GM23248 (cell line): Measurements from ENCODE around the gene POU3F3. TPM values are rescaled to one million over a fixed set of nuclear protein-coding genes. Genes with fewer than 3 reads are reported as not detected.

Experiments used
- DNase-seq: peaks from one replicate; pipeline ENCODE4 v3.0.0-alpha.2; 2015
- H2AFZ ChIP-seq: fragments of 200-600 bp; sonication (generic); 2 replicates; pipeline ENCODE4 v1.6.1; 2016; ENCODE audit warnings: antibody characterized with exemption
- H3F3A ChIP-seq: fragments of 200-600 bp; sonication (generic); 2 replicates; pipeline ENCODE4 v1.6.1; 2016; ENCODE audit warnings: mild to moderate bottlenecking, antibody characterized with exemption, mixed run types; ENCODE audit not compliant: insufficient read depth
- H3K27ac ChIP-seq: fragments of 200-600 bp; sonication (generic); 2 replicates; pipeline ENCODE4 v1.5.1; 2016; ENCODE audit warnings: mild to moderate bottlenecking
- H3K27me3 ChIP-seq: fragments of 200-600 bp; sonication (generic); replicated peaks from 2 replicates; pipeline ENCODE4 v1.6.1; 2016; ENCODE audit warnings: mild to moderate bottlenecking; ENCODE audit not compliant: insufficient read depth
- H3K36me3 ChIP-seq: fragments of 200-600 bp; sonication (generic); 2 replicates; pipeline ENCODE4 v1.6.1; 2016; ENCODE audit warnings: low read depth, mild to moderate bottlenecking
- H3K4me1 ChIP-seq: fragments of 200-600 bp; sonication (generic); 2 replicates; pipeline ENCODE4 v1.6.1; 2016; ENCODE audit warnings: mild to moderate bottlenecking; ENCODE audit not compliant: insufficient read depth
- H3K4me2 ChIP-seq: fragments of 200-600 bp; sonication (generic); one replicate; pipeline ENCODE4 v1.6.1; 2016; ENCODE audit warnings: mild to moderate bottlenecking; ENCODE audit not compliant: unreplicated experiment
- H3K4me3 ChIP-seq: fragments of 200-600 bp; sonication (generic); 2 replicates; pipeline ENCODE4 v1.5.1; 2016; ENCODE audit warnings: mild to moderate bottlenecking
- H3K79me2 ChIP-seq: fragments of 200-600 bp; sonication (generic); 2 replicates; pipeline ENCODE4 v1.6.1; 2016; ENCODE audit warnings: mild to moderate bottlenecking; ENCODE audit not compliant: insufficient read depth
- H3K9ac ChIP-seq: fragments of 200-600 bp; sonication (generic); 2 replicates; pipeline ENCODE4 v1.6.1; 2016; ENCODE audit warnings: mild to moderate bottlenecking
- H3K9me2 ChIP-seq: fragments of 200-600 bp; sonication (generic); 2 replicates; pipeline ENCODE4 v1.6.1; 2016; ENCODE audit warnings: mixed run types, mild to moderate bottlenecking, moderate library complexity; ENCODE audit not compliant: insufficient read depth
- H3K9me3 ChIP-seq: fragments of 200-600 bp; sonication (generic); one replicate; pipeline ENCODE4 v1.6.1; 2017; ENCODE audit warnings: low read depth
- H4K20me1 ChIP-seq: fragments of 200-600 bp; sonication (generic); 2 replicates; pipeline ENCODE4 v1.6.0; 2016; ENCODE audit not compliant: insufficient read depth
- EZH2 ChIP-seq: fragments of 200-600 bp; sonication (generic); IDR thresholded peaks from 2 replicates; pipeline ENCODE4 v1.6.1; 2018; ENCODE audit warnings: antibody characterized with exemption, mild to moderate bottlenecking; ENCODE audit not compliant: insufficient read depth, poor library complexity, severe bottlenecking
- EZH2phosphoT487 ChIP-seq: fragments of 200-600 bp; sonication (generic); IDR thresholded peaks from 2 replicates; pipeline ENCODE4 v1.6.1; 2018; ENCODE audit warnings: antibody characterized with exemption, moderate library complexity, mild to moderate bottlenecking, low read depth; ENCODE audit not compliant: insufficient read depth
- WGBS, 2 experiments: methylation state at CpG; one replicate each; pipeline ENCODE4 v1.1.6; 2015 to 2017; ENCODE audit warnings: low lambda C conversion rate in 2 of 2, low coverage in 1 of 2; ENCODE audit errors: missing lambda C conversion rate in 2 of 2; 5-methylcytosine and 5-hydroxymethylcytosine counted together
- in situ Hi-C: fragments of 300-500 bp; cut with MboI; formaldehyde crosslinking; loops from 2 replicates; pipeline ENCODE4 v1.15.0; 2020
- polyA plus RNA-seq: library from polyadenylated mRNA; unstranded; fragments of >200 nt; fragmentation: Nextera tagmentation; extraction: Ambion mirVana; gene quantifications from 2 replicates; pipeline ENCODE4 v1.2.1, GENCODE V29; 2016
- total RNA-seq: library from RNA; depleted of rRNA; stranded (reverse); fragments of >200 nt; shearing (Covaris generic); gene quantifications from 2 replicates; pipeline ENCODE4 v1.2.3, GENCODE V29; 2014

POU3F3 gene
- total and polyA plus RNA-seq, 2 experiments from 2014 or later, result not detected

- in situ Hi-C loops, result loop anchor here (25.0 kb wide), 1 partner anchor 1700 kb away; no protein-coding TSS in a partner anchor
- peak; percentile 27 for DNase-seq
- Histone ChIP-seq H3F3A (no peaks in the 10 kb centered on the region), H3K4me1 (no peaks in the 10 kb centered on the region), H3K4me3 (no peak overlapping the region), H3K9me3 (no peaks in the 10 kb centered on the region), H4K20me1 (no peaks in the 10 kb centered on the region), H3K27ac (no peak overlapping the region), H3K27me3 (peaks cover 21% of the 10 kb centered on the region), H3K4me2 (no peak overlapping the region), H3K36me3 (no peaks in the 10 kb centered on the region), H3K9ac (no peak overlapping the region), H3K9me2 (no peaks in the 10 kb centered on the region), H3K79me2 (no peaks in the 10 kb centered on the region), H2AFZ (no peak overlapping the region)
- no peak for TF ChIP-seq EZH2phosphoT487
- no peak for TF ChIP-seq EZH2
- 26 to 27% methylated on average over 50 to 52 of the region's 60 CpGs for WGBS, 2 experiments
Observed at GRCh38 chr2:104862058-104862941, 8.4 kb downstream of the POU3F3 start.

DNA sequence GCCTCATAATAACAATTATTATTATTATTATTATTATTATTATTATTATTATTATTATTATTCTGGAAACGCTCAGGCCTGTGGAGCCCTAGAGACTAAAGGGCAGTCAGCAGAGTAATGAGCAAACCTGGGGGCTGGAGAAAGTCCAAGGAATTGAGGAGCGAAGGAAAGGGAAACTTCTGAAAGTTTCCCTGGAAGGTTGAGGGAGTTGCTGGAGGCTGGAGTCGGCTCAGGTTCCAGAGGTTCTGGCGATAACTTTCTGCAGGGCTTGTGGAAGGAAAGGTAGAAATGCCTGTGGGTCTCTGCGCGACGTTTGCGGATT lies 9.2 kb downstream of the POU3F3 start:
- in situ Hi-C loops, result loop anchor here (25.0 kb wide), 1 partner anchor 1701 kb away; no protein-coding TSS in a partner anchor
- Histone ChIP-seq H2AFZ (no peak overlapping the region), H3K36me3 (no peaks in the 10 kb centered on the region), H3K9me3 (no peaks in the 10 kb centered on the region), H3K9ac (no peak overlapping the region), H4K20me1 (no peaks in the 10 kb centered on the region), H3K27me3 (peaks cover 20% of the 10 kb centered on the region), H3K4me1 (no peaks in the 10 kb centered on the region), H3K4me2 (no peak overlapping the region), H3K27ac (no peak overlapping the region), H3K9me2 (no peaks in the 10 kb centered on the region), H3K79me2 (no peaks in the 10 kb centered on the region), H3K4me3 (no peak overlapping the region), H3F3A (no peaks in the 10 kb centered on the region)
- TF ChIP-seq EZH2 (no peak), EZH2phosphoT487 (no peak)
- WGBS, 2 experiments, result 85 to 92% methylated on average over 8 of the region's 8 CpGs
- no peak for DNase-seq

GRCh38 chr2:104863468-104864279 lies 9.8 kb downstream of the POU3F3 start:
- no peak for DNase-seq

DNA sequence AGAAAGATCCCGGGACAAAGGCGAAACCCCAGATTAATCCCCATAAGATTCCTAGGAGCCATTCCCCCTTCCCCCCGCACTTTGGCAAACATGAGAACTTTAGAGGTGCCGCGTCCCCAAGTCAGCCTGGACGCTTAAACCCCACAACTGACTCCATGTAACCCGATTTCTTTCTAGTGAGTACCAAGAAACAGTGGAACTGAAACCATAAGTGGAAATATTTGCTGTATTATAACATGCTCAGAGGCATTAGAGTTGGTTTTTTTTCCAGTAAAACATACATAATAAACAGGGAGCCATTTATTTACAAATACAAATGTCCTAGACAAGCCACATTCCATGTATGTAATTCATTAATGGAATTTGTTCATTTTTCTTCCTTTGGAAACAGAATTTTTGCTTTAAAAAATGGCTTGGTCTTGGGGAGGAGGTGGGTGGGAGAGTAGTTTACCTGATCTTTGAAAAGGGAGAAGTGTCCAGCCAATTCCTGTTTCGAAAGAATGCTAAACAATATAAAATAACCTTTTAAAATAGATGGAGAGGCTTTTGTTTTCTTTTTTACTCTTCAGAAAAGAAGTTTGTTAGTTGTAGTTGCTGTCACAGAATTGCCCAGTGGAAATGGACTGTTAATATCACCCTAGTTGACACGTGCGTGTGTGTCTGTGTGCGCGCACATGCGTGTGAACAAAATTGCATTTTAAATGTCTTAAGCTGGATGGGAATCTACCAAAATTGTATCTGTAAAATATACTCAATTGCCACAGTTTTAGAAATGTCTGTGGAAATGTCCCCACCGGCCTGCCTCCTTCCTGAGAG lies 10.6 kb downstream of the POU3F3 start:
- Histone ChIP-seq H3K4me3 (no peak overlapping the region), H3K9me2 (no peaks in the 10 kb centered on the region), H3K79me2 (no peaks in the 10 kb centered on the region), H2AFZ (no peak overlapping the region), H4K20me1 (no peaks in the 10 kb centered on the region), H3K9me3 (no peaks in the 10 kb centered on the region), H3K4me2 (no peak overlapping the region), H3K27me3 (peaks cover 16% of the 10 kb centered on the region), H3K27ac (no peak overlapping the region), H3K36me3 (no peaks in the 10 kb centered on the region), H3F3A (no peaks in the 10 kb centered on the region), H3K9ac (no peak overlapping the region), H3K4me1 (no peaks in the 10 kb centered on the region)
- in situ Hi-C loops, result loop anchor here (25.0 kb wide), 1 partner anchor 1702 kb away; no protein-coding TSS in a partner anchor
- no peak for TF ChIP-seq EZH2phosphoT487
- no peak for DNase-seq
- WGBS, 2 experiments, result 79 to 80% methylated on average over 14 of the region's 14 CpGs

More at GRCh38 chr2:104863468-104864279, 9.8 kb downstream of the POU3F3 start:
- H3K36me3 ChIP-seq, result no peaks in the 10 kb centered on the region
- no peaks in the 10 kb centered on the region for H3K9me2 ChIP-seq
- peaks cover 16% of the 10 kb centered on the region for H3K27me3 ChIP-seq
- no peak overlapping the region for H3K9ac ChIP-seq
- in situ Hi-C loops, result loop anchor here (25.0 kb wide), 1 partner anchor 1701 kb away; no protein-coding TSS in a partner anchor
- 87 to 89% methylated on average over 38 to 60 of the region's 60 CpGs for WGBS, 2 experiments
- H4K20me1 ChIP-seq, result no peaks in the 10 kb centered on the region
- no peak overlapping the region for H3K4me2 ChIP-seq
- H2AFZ ChIP-seq, result no peak overlapping the region
- no peaks in the 10 kb centered on the region for H3K9me3 ChIP-seq
- H3K4me3 ChIP-seq, result no peak overlapping the region
- no peaks in the 10 kb centered on the region for H3F3A ChIP-seq
- no peaks in the 10 kb centered on the region for H3K79me2 ChIP-seq
- no peaks in the 10 kb centered on the region for H3K4me1 ChIP-seq
- TF ChIP-seq EZH2phosphoT487, result no peak
- H3K27ac ChIP-seq, result no peak overlapping the region
